KMS-11 (cell line): ENCODE results near the gene ELAC1.

ENCODE experiments used
- H2AFZ ChIP-seq: fragments of 200-600 bp; sonication (generic); 2 replicates; pipeline ENCODE4 v1.6.1; 2016; ENCODE audit warnings: antibody characterized with exemption, mixed run types, low read depth
- H3K27ac ChIP-seq: fragments of 200-600 bp; sonication (generic); 2 replicates; pipeline ENCODE4 v1.6.1; 2016; ENCODE audit warnings: mild to moderate bottlenecking, mixed run types
- H3K27me3 ChIP-seq: fragments of 200-600 bp; sonication (generic); 2 replicates; pipeline ENCODE4 v1.6.1; 2017; ENCODE audit warnings: mild to moderate bottlenecking, low read depth, mixed run types, moderate library complexity; ENCODE audit not compliant: insufficient read depth
- H3K36me3 ChIP-seq: fragments of 200-600 bp; sonication (generic); 2 replicates; pipeline ENCODE4 v1.6.1; 2017; ENCODE audit warnings: mild to moderate bottlenecking, mixed run types; ENCODE audit not compliant: insufficient read depth
- H3K4me1 ChIP-seq: fragments of 200-600 bp; sonication (generic); 2 replicates; pipeline ENCODE4 v1.6.1; 2016; ENCODE audit warnings: mild to moderate bottlenecking, low read depth, mixed run types; ENCODE audit not compliant: poor library complexity, severe bottlenecking
- H3K4me2 ChIP-seq: fragments of 200-600 bp; sonication (generic); 2 replicates; pipeline ENCODE4 v1.7.0; 2016; ENCODE audit warnings: mild to moderate bottlenecking, mixed run types
- H3K4me3 ChIP-seq: fragments of 200-600 bp; sonication (generic); IDR thresholded peaks from 2 replicates; pipeline ENCODE4 v1.6.1; 2017; ENCODE audit warnings: low read depth, low read length, mixed read lengths; ENCODE audit not compliant: insufficient read depth
- H3K79me2 ChIP-seq: fragments of 200-600 bp; sonication (generic); 2 replicates; pipeline ENCODE4 v1.6.1; 2016; ENCODE audit warnings: low read depth, mixed run types; ENCODE audit not compliant: insufficient read depth
- H3K9ac ChIP-seq: fragments of 200-600 bp; sonication (generic); 2 replicates; pipeline ENCODE4 v1.6.1; 2016; ENCODE audit warnings: mild to moderate bottlenecking, mixed run types
- H4K20me1 ChIP-seq: fragments of 200-600 bp; sonication (generic); 2 replicates; pipeline ENCODE4 v1.6.1; 2016; ENCODE audit warnings: mild to moderate bottlenecking, mixed run types; ENCODE audit not compliant: insufficient read depth
- CTCF ChIP-seq: fragments of 200-600 bp; sonication (generic); conservative IDR thresholded peaks from 2 replicates; pipeline ENCODE4 v1.6.1; 2017; ENCODE audit warnings: low read depth, mild to moderate bottlenecking, antibody characterized with exemption, low read length, moderate library complexity, mixed read lengths

ELAC1 gene

GRCh38 chr18:50949185-50949584, 18.7 kb upstream of the ELAC1 start:
- Histone ChIP-seq H3K9ac (no peak overlapping the region), H3K36me3 (no peaks in the 10 kb centered on the region), H3K4me3 (no peak overlapping the region), H4K20me1 (no peaks in the 10 kb centered on the region), H3K4me2 (no peak overlapping the region), H2AFZ (no peak overlapping the region), H3K79me2 (no peaks in the 10 kb centered on the region), H3K4me1 (no peaks in the 10 kb centered on the region), H3K27ac (no peak overlapping the region), H3K27me3 (no peaks in the 10 kb centered on the region)
- no peak for TF ChIP-seq CTCF

GRCh38 chr18:50950626-50951025, 17.2 kb upstream of the ELAC1 start:
- Histone ChIP-seq H3K9ac (no peak overlapping the region), H3K79me2 (no peaks in the 10 kb centered on the region), H3K4me3 (no peak overlapping the region), H3K36me3 (no peaks in the 10 kb centered on the region), H3K27ac (no peak overlapping the region), H3K4me1 (no peaks in the 10 kb centered on the region), H3K27me3 (no peaks in the 10 kb centered on the region), H2AFZ (no peak overlapping the region), H3K4me2 (no peak overlapping the region), H4K20me1 (no peaks in the 10 kb centered on the region)
- TF ChIP-seq CTCF, result no peak

- H3K27ac ChIP-seq, result no peak overlapping the region
- no peaks in the 10 kb centered on the region for H3K79me2 ChIP-seq
- H3K27me3 ChIP-seq, result no peaks in the 10 kb centered on the region
- no peaks in the 10 kb centered on the region for H4K20me1 ChIP-seq
- no peak for TF ChIP-seq CTCF
- no peak overlapping the region for H3K9ac ChIP-seq
- no peak overlapping the region for H3K4me3 ChIP-seq
- H3K36me3 ChIP-seq, result no peaks in the 10 kb centered on the region
- H2AFZ ChIP-seq, result no peak overlapping the region
- H3K4me1 ChIP-seq, result no peaks in the 10 kb centered on the region
- H3K4me2 ChIP-seq, result no peak overlapping the region
Observed at GRCh38 chr18:50953822-50954221, 14.0 kb upstream of the ELAC1 start.

- no peaks in the 10 kb centered on the region for H3K27me3 ChIP-seq
- no peaks in the 10 kb centered on the region for H3K4me1 ChIP-seq
- H3K9ac ChIP-seq, result no peak overlapping the region
- no peak overlapping the region for H3K27ac ChIP-seq
- no peak for TF ChIP-seq CTCF
- H2AFZ ChIP-seq, result no peak overlapping the region
- no peaks in the 10 kb centered on the region for H3K79me2 ChIP-seq
- no peak overlapping the region for H3K4me3 ChIP-seq
- no peak overlapping the region for H3K4me2 ChIP-seq
- no peaks in the 10 kb centered on the region for H3K36me3 ChIP-seq
- H4K20me1 ChIP-seq, result no peaks in the 10 kb centered on the region
Observed at GRCh38 chr18:50955253-50955652, 12.6 kb upstream of the ELAC1 start.

- H2AFZ ChIP-seq, result no peak overlapping the region
- H3K4me3 ChIP-seq, result no peak overlapping the region
- no peak overlapping the region for H3K9ac ChIP-seq
- no peaks in the 10 kb centered on the region for H3K36me3 ChIP-seq
- H4K20me1 ChIP-seq, result no peaks in the 10 kb centered on the region
- H3K4me1 ChIP-seq, result no peaks in the 10 kb centered on the region
- H3K79me2 ChIP-seq, result no peaks in the 10 kb centered on the region
- H3K4me2 ChIP-seq, result no peak overlapping the region
- H3K27me3 ChIP-seq, result no peaks in the 10 kb centered on the region
- TF ChIP-seq CTCF, result no peak
- H3K27ac ChIP-seq, result no peak overlapping the region
Observed at GRCh38 chr18:50956116-50956515, 11.7 kb upstream of the ELAC1 start.
